Esophagus (tissue), 2 donors: Measurements from ENCODE around the gene IFI27. TPM values are rescaled to one million over a fixed set of nuclear protein-coding genes. Genes with fewer than 3 reads are reported as not detected.

ENCODE experiments used
- H3K27ac ChIP-seq, 2 donors: one replicate each; pipeline ENCODE4 v1.5.1; 2013; ENCODE audit warnings: low read depth in 2 of 2, mild to moderate bottlenecking in 2 of 2, inconsistent platforms in 1 of 2, low read length in 1 of 2, moderate library complexity in 1 of 2
- H3K27me3 ChIP-seq, 2 donors: one replicate each; pipeline ENCODE4 v1.6.1; 2013; ENCODE audit warnings: low read length in 2 of 2, control low read depth in 1 of 2, mild to moderate bottlenecking in 1 of 2; ENCODE audit not compliant: insufficient read depth in 2 of 2, control insufficient read depth in 1 of 2
- H3K36me3 ChIP-seq, 2 donors: one replicate each; pipeline ENCODE4 v1.6.1; 2013; ENCODE audit warnings: low read length in 1 of 2; ENCODE audit not compliant: control insufficient read depth in 2 of 2, insufficient read depth in 2 of 2
- H3K4me1 ChIP-seq, 2 donors: one replicate each; pipeline ENCODE4 v1.6.1; 2013; ENCODE audit warnings: low read length in 1 of 2; ENCODE audit not compliant: control insufficient read depth in 2 of 2, insufficient read depth in 2 of 2
- H3K4me3 ChIP-seq, 2 donors: one replicate each; pipeline ENCODE4 v1.5.1; 2013; ENCODE audit warnings: low read length in 2 of 2, mild to moderate bottlenecking in 2 of 2, low read depth in 1 of 2, moderate library complexity in 1 of 2
- H3K9me3 ChIP-seq, 2 donors: one replicate each; pipeline ENCODE4 v1.6.1; 2013; ENCODE audit warnings: mild to moderate bottlenecking in 2 of 2, low read depth in 1 of 2, low read length in 1 of 2, moderate library complexity in 1 of 2; ENCODE audit not compliant: control insufficient read depth in 2 of 2, insufficient read depth in 1 of 2
- WGBS, 2 donors: extraction: QIAGEN DNeasy Blood & Tissue Kit; methylation state at CpG; one replicate each; pipeline ENCODE4 v1.1.7; 2013; 5-methylcytosine and 5-hydroxymethylcytosine counted together
- polyA plus RNA-seq, 2 donors: library from polyadenylated mRNA; stranded (reverse); fragments of 200-250 nt; gene quantifications; one replicate each; pipeline ENCODE4 v1.2.3, GENCODE V29; 2013
- donor health status: healthy with polysubstance abuse.
- donor health status: Bipolar disorder and iron deficiency.

Gene IFI27
- polyA plus RNA-seq, 2 donors: 155 to 478 TPM

DNA sequence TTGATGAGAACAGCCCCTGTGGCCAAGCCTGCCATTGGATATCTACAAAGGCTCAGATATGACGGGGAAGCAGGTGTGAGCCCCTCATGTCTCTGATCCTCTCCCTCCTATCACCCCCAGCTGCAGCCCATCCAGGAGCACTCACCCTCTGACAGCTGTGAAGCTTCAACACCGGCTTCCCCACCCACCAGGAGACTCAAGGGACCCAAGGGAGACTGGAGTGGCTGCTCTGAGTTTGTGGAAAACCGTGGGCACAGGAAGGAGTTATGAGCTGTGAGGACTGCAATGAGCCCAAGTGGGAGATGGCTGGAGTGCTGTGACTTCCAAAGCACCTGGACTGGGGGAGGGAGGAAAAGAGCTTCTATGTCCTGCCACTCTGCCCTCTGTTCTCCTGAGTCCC lies 10.9 kb downstream of the IFI27 start:
- 48 to 56% methylated on average over 3 of the region's 3 CpGs for WGBS, 2 donors
- Histone ChIP-seq H3K4me1 (no peaks in the 10 kb centered on the region), H3K27ac (no peak overlapping the region)

DNA sequence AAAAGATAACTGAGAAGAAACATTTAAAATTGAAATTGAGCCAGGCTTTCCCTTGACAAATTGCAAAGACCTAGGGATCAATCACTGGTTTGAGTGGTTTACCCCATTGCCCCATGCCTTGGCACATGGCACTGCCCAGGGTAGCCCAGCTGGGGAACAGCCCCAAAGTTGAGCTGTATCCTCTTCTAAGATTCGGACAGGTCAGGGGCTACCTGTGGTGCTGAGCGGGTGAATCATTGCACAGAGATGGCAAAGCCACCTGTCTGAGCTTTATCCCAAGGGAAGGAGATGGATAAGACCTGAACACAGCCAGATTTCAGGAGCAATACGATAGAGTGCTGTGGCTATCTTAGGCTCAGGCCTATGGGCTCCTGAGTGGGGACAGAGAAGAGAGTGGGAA lies 11.9 kb downstream of the IFI27 start:
- WGBS, 2 donors: 65 to 91% methylated on average over 3 of the region's 3 CpGs
- H3K27me3 ChIP-seq: no peaks in the 10 kb centered on the region
- H3K27ac ChIP-seq: no peak overlapping the region
- H3K9me3 ChIP-seq: peaks cover 0 to 9% of the 10 kb centered on the region in 2 donors
- no peak overlapping the region for H3K4me3 ChIP-seq
- H3K4me1 ChIP-seq: no peaks in the 10 kb centered on the region
- H3K36me3 ChIP-seq: peaks cover 0 to 5% of the 10 kb centered on the region in 2 donors

More for the DNA sequence above, 10.9 kb downstream of the IFI27 start:
- Histone ChIP-seq H3K27me3 (no peaks in the 10 kb centered on the region), H3K36me3 (peaks cover 0 to 3% of the 10 kb centered on the region in 2 donors), H3K4me3 (no peak overlapping the region), H3K9me3 (peaks cover 0 to 9% of the 10 kb centered on the region in 2 donors)

DNA sequence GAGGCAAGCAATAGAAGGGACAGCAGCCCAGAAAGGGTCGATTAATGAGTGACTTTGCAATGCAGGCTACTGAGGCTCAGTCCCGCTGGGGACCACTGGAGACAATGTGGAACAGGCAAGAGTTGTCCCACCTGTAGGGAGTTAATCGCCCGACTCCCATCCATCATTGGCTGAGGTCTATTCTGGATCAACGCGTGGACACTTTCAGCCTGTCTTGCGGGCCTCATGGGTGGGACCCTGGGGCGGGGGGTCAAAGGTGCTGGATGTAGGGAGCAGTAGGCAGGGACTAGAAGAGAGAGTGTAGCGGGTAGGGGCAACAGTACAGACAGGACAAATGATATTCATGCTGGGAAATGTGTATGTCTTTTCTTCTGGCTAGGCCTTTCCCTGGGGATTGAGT lies 12.8 kb downstream of the IFI27 start:
- no peak overlapping the region for H3K27ac ChIP-seq
- peaks cover 0 to 1% of the 10 kb centered on the region in 2 donors for H3K4me1 ChIP-seq
- no peaks in the 10 kb centered on the region for H3K27me3 ChIP-seq
- 90 to 94% methylated on average over 9 of the region's 9 CpGs for WGBS, 2 donors
- peaks cover 0 to 5% of the 10 kb centered on the region in 2 donors for H3K36me3 ChIP-seq
- no peak overlapping the region for H3K4me3 ChIP-seq
- H3K9me3 ChIP-seq: peaks cover 0 to 9% of the 10 kb centered on the region in 2 donors

DNA sequence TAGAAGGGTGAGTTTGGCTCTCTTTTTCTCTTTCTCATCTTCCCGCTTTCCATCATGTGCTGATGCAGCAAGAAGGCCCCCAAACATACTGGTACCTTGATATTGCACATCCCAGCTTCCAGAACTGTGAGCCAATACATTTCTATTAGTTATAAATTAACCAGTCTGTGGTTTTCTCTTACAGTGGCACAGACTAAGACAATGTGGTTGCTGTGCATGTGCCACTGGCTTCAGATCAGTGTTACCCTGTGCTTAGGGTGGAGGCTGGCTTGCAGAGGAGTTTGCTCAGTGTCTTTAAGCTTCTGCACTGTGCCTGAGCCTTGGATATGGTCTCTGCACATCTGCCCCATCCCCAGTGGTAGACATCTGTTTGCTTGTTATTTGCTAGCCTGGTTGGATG lies 13.3 kb downstream of the IFI27 start:
- Histone ChIP-seq H3K4me1 (peaks cover 0 to 4% of the 10 kb centered on the region in 2 donors), H3K27me3 (no peaks in the 10 kb centered on the region), H3K27ac (no peak overlapping the region), H3K9me3 (peaks cover 0 to 9% of the 10 kb centered on the region in 2 donors), H3K4me3 (no peak overlapping the region), H3K36me3 (peaks cover 0 to 5% of the 10 kb centered on the region in 2 donors)
- WGBS, 2 donors: 84 to 94% methylated on average over 1 of the region's 1 CpG

DNA sequence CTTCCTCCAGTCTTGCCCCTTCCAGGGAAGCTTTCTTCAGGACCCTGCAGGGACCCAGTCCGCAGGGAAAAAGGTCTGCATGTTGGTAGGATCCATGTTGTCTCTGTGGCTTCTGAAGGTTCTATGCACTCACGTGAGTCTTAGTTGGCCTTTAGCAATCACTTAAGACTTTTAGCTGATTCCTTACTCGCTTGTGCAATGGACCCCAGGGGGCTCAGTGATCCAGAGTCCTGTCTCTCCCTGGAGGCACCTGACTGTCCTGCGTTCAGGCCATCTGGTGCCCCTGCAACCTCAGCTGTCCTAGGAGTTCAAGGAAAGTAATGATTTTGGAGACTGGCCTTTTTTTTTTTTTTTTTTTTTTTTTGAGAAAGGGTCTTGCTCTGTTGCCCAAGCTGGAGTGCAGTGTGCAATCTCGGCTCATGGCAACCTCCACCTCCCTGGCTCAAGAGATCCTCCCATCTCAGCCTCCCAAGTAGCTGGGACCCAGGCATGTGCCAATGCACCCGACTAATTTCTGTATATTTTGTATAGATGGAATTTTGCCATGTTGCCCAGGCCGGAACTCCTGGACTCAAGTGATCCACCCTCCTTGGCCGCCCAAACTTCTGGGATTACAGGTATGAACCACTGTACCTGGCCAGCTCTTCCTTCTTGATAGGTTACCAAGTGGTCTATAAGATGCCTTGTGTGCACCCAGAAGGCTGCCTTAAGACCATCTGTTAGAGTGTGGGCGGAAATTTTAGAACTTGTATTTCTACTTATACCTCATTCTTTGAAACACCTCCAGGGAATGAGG lies 14.2 kb downstream of the IFI27 start:
- Histone ChIP-seq H3K27ac (no peak overlapping the region), H3K4me1 (peaks cover 0 to 4% of the 10 kb centered on the region in 2 donors), H3K4me3 (no peak overlapping the region), H3K9me3 (peaks cover 0 to 6% of the 10 kb centered on the region in 2 donors), H3K36me3 (peaks cover 0 to 5% of the 10 kb centered on the region in 2 donors), H3K27me3 (no peaks in the 10 kb centered on the region)
- WGBS, 2 donors: 80 to 83% methylated on average over 9 of the region's 9 CpGs

DNA sequence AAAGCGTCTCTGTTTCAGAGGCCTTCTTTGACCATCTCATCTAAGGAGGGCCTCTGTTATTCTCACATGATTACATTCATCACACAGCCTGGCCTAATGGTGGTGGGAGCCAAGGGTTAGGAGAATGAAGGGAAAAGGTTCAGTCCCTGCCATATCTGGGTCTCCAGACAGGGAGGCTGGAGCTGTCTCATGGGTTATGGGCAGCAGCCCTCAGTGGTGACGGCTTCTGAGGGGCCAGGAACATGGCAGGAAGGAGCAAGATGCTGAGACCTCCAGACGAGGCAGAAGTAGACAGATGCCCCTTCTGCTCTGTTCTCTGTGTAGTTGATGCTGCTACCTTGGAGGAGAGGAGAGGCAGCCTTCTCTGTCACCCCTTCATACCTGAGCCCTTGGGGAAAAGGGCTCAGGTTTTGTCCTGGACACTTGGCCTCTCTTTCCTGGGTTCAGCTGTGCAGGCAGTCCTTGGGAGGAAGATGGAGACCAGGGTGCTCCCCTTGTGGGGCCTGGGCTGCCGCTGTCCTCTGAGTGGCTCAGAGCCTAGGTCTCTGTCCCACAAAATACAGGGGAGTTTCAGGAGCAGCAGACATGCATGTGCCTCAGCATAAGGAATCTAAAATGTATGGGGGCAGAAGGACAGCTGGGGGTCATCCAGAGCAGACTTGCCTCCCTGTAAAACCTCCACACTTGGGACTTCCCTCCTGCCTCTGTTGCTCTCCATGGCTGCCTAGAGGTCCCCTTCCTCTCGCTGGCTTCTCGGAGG lies 15.3 kb downstream of the IFI27 start:
- WGBS, 2 donors: 87 to 92% methylated on average over 6 of the region's 6 CpGs
- no peak overlapping the region for H3K27ac ChIP-seq
- peaks cover 0 to 4% of the 10 kb centered on the region in 2 donors for H3K4me1 ChIP-seq
- H3K27me3 ChIP-seq: no peaks in the 10 kb centered on the region
- H3K4me3 ChIP-seq: no peak overlapping the region
- H3K9me3 ChIP-seq: peaks cover 0 to under 1% of the 10 kb centered on the region in 2 donors
- H3K36me3 ChIP-seq: peaks cover 0 to 5% of the 10 kb centered on the region in 2 donors

DNA sequence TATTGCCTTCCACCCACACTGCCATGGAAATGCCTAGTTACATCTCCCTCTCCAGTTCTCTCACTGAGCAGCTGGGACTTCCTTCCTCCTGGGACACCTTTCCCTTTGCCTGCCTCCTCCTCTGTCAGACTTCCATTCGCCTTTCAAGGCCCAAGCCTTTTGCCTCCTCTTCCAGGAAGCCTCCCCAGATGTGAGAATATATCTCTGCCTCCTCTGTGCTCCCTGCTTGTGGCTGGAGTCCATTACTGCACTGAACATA lies 15.8 kb downstream of the IFI27 start:
- Histone ChIP-seq H3K27ac (no peak overlapping the region), H3K4me1 (peaks cover 0 to 4% of the 10 kb centered on the region in 2 donors), H3K27me3 (no peaks in the 10 kb centered on the region), H3K36me3 (peaks cover 0 to 5% of the 10 kb centered on the region in 2 donors), H3K9me3 (no peaks in the 10 kb centered on the region), H3K4me3 (no peak overlapping the region)
- WGBS, 2 donors: 84 to 93% methylated on average over 1 of the region's 1 CpG

DNA sequence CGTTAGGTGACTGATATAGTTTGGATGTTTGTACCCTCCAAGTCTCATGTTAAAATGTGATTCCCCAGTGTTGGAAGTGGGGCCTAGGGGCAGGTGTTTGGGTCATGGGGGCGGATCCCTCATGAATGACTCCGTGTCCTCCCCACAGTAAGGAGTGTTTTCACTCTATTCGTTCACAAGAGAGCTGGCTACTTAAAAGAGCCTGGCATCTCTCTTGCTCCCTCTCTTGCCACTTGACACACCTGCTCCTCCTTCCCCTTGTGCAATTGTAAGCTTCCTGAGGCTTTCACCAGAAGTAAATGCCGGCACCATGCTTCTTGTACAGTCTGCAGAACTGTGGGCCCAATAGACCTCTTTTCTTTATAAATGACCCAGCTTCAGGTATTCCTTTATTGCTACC lies 16.3 kb downstream of the IFI27 start:
- Histone ChIP-seq H3K9me3 (no peaks in the 10 kb centered on the region), H3K27ac (no peak overlapping the region), H3K36me3 (peaks cover 0 to 5% of the 10 kb centered on the region in 2 donors), H3K4me3 (no peak overlapping the region), H3K27me3 (no peaks in the 10 kb centered on the region), H3K4me1 (peaks cover 0 to 4% of the 10 kb centered on the region in 2 donors)
- 85 to 86% methylated on average over 5 of the region's 5 CpGs for WGBS, 2 donors

DNA sequence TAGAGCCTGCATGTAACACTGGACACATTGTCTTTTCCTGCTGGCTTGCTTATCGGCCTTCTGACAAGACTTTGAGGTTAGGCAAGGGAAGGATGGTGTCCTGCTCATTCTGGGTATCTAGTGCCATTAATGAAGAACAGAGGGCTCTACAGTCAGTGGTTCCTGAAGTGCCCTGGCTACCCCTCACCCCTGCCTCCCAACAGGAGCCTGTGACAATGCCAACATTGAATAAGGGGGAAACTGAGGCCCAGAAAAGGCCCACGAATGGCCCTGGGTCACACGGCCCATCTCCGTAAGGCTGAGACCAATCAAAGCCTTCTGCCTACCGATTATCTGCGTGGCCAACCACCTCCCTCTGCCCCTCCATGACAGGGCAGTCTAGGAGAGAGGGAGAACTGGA lies 16.8 kb downstream of the IFI27 start:
- no peaks in the 10 kb centered on the region for H3K9me3 ChIP-seq
- peaks cover 0 to 4% of the 10 kb centered on the region in 2 donors for H3K4me1 ChIP-seq
- 93 to 96% methylated on average over 6 of the region's 6 CpGs for WGBS, 2 donors
- H3K36me3 ChIP-seq: peaks cover 0 to 5% of the 10 kb centered on the region in 2 donors
- no peak overlapping the region for H3K27ac ChIP-seq
- H3K4me3 ChIP-seq: no peak overlapping the region
- no peaks in the 10 kb centered on the region for H3K27me3 ChIP-seq
